Spleen (tissue), 7 donors: ENCODE measurements around the gene ZNF385A.

Experiments used
- CTCF ChIP-seq, 11 experiments: fragments of 200-600 bp in 7 of 11; fragments of 450-650 bp in 4 of 11; sonication (generic) in 4 of 11; IDR thresholded peaks in 8 of 11; conservative IDR thresholded peaks in 3 of 11; 1 replicate in 7 of 11; 2 replicates in 4 of 11; pipeline versions ENCODE4 v1.4.0 to v1.8.0; 2016 to 2021; ENCODE audit warnings: antibody characterized with exemption in 11 of 11, inconsistent platforms in 4 of 11, mild to moderate bottlenecking in 1 of 11
- POLR2AphosphoS5 ChIP-seq, 3 donors: sonication (generic); formaldehyde crosslinking; IDR thresholded peaks; one replicate each; pipeline ENCODE4 v1.5.1; 2017; ENCODE audit warnings: antibody characterized with exemption in 3 of 3
- donor health status: DM: no; HTN: no; CAD: no; lungs with moderate emphysema.
- donor health status: DM: no; HTN: no; CAD: no.
- donor health status: DM: no; HTN: no; CAD: no.

DNA sequence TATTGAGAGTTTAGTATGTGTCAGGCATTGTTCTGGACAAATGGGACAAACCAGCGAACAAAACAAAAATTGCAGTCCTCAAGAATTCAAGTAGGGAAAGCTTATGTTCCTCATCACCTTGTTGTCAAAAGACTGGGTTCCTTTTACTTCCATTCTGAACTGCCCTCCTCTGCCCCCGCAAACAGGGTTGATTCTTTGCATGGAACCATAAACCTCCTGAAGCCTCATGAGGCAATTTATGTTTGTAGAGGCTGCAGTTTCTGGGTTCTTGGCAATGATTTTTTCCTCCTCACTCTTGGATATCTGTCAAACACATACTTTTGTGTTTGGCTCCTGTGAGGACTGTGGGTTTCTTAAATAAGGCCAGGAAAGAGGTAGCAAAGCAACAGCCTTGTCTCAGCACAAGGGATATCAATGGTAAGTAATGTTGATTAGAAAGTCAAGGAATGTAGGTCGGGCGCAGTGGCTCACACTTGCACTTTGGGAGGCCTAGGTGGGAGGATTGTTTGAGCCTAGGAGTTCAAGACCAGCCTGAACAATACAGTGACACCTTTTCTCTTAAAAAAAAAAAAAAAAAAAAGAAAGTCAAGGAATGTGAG lies 45.7 kb downstream of the ZNF385A start:
- TF ChIP-seq CTCF (IDR thresholded peaks at IDR 0.05 in 8 of 11, conservative IDR thresholded peaks at IDR 0.05 in 3 of 11): no peak
- no peak for TF ChIP-seq POLR2AphosphoS5 (IDR thresholded peaks at IDR 0.05)
